ENCODE results near the gene NUDT15.

The NUDT15 gene

GRCh38 chr13:48096670-48097069 lies 59.1 kb downstream of the NUDT15 start:
- TF ChIP-seq GATA1 (IDR thresholded peaks at IDR 0.05; ENCODE audit: low read depth, low read length) (no peak), POLR2A (IDR thresholded peaks at IDR 0.05; ENCODE audit: low read length) (no peak)
- DNase-seq: no peak
